ENCODE results near the gene TGFBR2.

Gene TGFBR2

GRCh38 chr3:30676424-30677346 lies 70.3 kb downstream of the TGFBR2 start:
- DNase-seq = no peak

DNA sequence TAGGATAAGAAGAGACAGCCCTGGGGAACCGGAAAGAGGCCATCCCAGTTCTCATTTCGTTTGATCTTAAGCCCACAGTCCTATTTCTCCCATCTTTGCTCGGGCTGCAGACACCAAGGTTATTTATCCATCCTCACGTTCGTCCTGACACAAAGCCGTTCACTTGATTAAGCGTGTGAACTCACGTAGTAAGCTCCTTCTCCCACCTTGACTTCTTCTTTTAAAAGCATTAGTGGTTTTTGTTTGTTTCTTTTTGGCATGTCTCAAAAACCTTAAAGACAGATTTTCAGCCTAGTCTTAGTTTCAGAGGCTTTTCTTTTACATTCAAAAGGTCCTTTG lies 70.9 kb downstream of the TGFBR2 start:
- no peak for DNase-seq

- DNase-seq = no peak
Measured at GRCh38 chr3:30679045-30679444, 72.6 kb downstream of the TGFBR2 start.

DNA sequence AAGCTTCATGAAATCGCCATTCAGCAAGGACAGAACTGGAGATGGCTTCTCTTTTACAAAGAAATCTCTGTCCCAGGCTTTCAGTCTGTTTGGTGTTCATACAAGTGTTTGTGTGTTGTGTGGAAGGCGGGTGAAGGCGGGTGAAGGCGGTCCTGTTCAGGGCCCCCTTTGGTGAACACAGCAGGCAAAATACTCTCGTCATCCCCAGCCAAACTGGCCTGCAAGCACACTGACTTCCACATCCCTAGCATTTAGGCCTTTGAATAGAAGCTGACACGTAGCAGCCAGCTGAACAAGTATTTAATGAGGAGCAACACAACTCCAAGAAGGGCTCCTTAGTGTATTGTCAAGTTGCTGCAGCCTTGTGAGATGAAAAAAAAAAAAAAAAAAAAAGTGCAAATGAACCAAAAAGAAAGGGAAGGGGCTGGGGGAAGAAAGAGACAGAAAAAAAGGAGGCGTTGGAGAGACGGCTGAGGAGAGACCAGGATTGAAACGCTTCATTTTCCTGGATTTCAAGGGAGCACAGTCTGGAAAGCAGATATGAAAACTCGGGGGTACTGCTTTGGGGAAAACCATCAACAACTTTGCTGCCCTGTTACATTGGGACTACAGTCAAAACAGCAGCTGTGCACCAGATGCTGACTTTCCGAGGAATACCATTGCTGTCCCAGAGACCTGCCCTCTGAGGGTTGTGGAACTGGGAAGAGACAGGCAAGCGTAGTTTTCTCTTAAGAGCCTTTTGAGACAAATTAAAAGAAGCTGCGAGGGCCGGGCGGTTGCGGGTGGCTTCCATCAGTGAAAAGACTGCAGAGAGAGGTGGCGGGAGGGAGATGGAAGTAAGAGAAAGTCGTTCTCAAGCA lies 74.6 kb downstream of the TGFBR2 start:
- DNase-seq = no peak

DNA sequence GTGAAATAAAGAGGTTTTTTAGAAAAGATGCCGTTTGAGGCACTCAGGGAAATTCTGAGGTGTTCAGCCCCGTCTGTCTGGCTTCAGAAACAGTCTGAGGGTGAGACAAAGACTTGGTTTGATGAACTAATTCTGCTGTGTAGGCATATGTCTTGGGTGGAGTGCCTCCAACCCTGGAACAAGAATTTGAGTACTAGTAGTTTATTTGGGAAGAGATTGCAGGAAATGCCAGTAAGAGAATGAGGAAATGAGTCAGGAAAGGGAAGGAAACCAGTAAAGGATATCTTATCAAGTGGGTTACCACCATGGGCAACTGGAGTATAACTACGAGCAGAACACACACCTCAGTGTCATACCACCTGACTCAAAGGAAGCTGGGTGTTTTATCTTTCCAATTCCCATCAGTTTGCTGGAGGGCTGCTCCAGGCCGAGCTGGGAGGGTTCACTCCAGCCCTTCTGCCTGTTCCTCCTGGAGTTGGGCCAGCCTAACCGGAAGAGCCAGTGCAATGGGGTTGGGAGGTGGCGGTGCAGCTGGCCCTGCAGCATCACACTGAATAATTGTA lies 75.3 kb downstream of the TGFBR2 start:
- no peak for DNase-seq

DNA sequence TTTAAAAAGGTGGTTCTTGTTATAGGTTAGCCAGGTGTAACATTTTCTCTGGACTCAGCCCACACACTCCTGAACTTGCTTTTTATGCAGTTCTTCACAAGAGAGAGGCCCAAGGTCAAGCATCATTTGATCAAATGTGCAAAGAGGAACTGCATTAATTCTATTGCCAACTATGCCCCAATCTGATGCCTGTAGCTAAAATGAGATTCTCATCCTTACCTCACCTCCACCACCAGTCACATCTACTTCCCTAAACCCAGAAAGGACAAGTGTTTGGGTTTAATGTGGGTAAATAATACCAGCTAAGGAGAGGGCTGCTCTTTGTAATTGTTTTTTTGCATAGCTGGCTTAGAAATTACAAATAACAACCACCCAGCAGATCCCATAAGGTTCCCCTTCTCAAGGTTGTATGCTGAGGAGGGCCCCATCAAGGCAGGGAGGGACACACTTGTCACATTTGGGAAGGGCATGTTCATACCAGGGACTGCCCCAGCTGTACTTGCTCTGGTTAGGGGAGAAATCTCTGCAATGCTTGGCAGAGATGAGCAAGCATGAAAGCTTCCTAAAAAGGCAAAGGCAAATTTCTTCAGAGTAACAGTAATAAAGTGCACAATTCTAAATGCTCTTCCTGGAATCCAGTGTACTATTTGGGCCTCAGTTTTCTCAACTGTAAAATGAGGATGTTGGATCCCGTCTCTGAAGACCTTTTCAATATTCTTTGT lies 76.2 kb downstream of the TGFBR2 start:
- DNase-seq = no peak

DNA sequence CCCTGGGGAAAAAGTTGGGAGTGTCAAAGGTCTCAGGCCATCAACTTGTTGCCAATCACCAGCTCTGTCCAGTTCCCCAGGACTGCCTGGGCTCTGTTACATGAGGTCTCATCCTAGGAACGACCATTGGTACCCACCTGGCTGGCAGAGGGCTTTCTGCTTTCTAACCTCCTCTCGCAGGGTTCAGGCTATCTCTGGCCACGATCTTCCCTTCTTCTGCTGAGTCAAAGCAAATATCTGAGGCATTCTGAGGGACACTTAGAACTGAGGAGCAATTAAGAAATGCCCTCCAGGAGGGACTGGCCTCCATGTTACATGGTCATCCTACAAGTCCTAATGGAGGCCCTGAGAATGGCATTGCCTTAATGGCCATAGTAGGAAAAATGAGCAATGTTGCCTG lies 77.4 kb downstream of the TGFBR2 start:
- no peak for DNase-seq

DNA sequence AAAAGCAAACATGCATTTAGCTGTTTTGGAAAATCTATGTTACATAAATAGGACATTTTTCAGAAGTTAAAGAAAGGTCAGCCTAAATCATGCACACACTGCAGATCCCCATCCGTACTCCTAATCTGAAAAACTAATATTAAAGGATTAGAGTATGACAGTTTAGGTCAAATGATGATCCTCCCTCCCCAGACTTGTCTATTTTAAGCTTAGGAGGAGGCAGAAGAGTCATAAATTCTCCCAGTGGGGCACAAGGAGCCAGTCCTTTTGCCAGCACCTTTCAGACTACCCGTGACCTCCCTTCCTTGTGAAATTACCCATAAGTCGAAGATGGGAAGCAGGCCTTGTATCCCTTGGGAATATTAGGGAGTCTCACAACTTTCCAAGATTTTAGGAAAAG lies 78.0 kb downstream of the TGFBR2 start:
- DNase-seq = no peak

- DNase-seq = no peak
Measured at GRCh38 chr3:30685267-30685667, 78.9 kb downstream of the TGFBR2 start.

DNA sequence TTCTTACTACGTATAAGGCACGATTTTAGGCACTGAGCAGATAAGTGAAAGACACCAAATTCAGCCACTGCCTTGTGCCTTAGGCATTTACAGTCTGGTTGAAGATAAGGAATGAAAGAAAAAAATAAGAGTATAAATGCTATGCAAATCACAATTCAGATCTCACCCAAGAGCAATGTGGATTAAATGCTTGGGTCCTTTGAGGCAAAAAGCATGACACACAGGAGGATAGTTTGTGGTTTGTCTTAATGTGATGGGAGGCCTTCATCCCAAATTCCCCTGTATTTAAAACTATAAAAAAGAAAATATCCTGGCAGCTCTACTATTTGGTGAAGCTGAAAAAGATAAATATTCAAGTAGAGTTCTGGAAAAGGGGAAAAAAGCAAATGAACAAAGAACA lies 79.8 kb downstream of the TGFBR2 start:
- DNase-seq = no peak

DNA sequence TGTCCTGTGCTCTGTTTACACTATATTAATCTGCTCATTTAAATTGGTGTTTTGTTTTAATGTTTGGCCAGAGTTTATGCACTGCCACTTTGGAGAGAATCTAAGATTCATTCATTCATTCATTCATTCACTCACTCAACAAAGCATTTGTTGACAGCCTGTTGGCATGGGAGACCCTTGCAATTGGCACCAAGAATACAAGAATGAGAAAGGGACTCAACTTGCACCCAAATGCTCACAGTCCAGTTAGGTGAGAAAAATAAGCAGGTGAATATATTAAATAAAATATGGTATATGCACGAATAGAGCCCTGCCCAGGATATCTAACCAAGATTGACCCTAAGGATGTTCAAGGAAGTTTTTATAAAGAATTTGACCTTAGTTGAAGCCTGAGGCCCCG lies 80.4 kb downstream of the TGFBR2 start:
- no peak for DNase-seq

DNA sequence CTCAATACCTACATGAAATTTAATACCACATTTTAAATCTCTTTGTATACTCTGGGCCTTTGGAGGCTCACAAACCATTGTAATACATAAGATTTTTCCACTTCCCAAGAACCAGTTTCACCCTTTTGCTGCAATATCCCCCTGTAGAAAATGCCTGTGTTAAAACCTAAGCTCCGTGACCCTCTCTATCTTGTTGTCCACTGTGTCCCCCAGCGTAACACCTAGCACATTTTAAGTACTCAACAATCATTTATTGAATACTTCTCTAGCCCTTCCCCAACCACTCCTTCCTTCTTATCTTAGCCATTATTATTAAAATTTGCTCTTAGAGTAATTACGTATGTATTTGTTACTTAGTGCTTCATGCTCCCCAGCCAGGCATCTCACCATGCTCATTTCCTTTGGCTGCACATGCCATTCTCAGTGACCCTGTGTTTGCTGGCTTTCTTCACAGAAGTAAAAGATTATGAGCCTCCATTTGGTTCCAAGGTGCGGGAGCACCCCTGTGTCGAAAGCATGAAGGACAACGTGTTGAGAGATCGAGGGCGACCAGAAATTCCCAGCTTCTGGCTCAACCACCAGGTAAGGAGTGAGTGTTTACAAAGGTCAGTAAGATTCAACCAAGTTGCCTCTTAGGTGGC lies 81.6 kb downstream of the TGFBR2 start:
- DNase-seq = no peak

DNA sequence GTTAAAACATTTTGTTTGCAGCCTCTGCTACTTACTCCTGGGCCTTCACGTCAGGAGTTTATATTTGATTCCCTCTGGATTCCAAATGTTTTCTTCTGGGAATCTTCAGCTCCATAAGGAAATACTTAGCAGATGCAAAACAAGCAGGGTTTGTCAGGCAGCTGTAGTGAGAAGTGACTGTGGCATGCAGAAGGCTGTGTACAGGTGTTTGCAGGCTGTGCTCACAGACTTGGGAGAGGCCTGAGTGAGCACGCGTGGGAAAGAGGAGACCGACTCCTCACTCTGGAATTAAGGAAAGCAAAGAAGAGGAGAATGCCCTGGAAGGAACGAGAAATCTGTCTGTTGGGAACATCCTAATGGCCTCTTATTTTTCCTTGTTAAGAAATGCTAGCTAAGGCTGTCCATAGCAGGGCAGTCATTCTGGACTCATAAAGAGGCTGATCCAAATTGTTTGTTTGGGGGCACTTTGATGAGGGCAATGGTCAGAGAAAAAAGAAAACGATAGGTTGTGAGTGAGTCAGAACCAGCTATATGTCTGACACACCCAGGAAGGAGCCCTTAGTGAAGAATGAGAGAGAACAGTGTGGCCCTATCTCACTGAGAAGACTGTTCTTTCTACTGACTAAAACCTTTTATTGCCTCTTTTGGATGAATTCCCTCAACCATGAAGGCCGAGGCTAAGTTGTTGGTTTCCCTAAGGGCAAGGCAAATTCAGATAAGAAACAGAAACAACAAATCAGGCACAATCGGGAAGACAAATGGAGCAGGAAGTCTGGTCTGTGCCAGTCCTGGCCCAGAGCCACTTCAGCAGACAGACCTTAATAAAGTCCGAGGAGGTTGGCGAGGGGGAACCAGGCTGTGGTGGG lies 82.6 kb downstream of the TGFBR2 start:
- DNase-seq = no peak

DNA sequence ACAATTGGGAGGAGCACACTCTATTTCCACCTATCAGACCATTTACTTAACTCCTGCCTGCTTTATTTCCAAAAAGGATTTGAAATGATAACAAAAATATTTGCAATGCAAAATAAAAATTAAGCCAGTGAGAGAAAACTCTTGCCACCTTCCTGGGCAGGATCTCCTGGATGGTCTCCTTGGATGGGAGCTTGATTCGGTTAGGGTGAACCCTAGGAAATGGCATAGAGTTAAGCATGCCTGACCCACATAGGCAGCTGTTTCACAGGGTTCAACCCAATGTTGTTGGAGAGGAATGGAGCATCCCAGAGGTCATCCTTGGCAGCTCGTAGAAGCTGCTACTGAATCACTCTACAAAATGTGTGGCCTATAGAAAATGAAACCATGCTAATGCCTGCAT lies 83.8 kb downstream of the TGFBR2 start:
- DNase-seq = no peak

GRCh38 chr3:30691249-30691880 lies 85.0 kb downstream of the TGFBR2 start:
- DNase-seq = no peak

DNA sequence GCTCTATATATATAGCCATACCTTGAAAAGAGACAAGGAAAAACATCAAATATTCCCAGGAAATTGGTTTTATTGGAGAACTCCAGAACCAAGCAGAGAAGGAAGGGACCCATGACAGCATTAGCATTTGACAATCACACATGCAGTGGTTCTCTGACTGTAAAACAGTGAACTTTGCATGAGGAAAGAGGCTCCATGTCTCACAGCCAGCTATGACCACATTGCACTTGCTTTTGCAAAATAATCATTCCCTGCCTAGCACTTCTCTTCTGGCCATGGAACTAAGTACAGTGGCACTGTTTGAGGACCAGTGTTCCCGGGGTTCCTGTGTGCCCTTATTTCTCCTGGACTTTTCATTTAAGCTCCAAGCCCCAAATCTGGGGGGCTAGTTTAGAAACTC lies 85.5 kb downstream of the TGFBR2 start:
- DNase-seq = no peak

GRCh38 chr3:30692498-30693130 lies 86.2 kb downstream of the TGFBR2 start:
- DNase-seq = no peak

GRCh38 chr3:30693470-30694120 lies 87.2 kb downstream of the TGFBR2 start:
- DNase-seq = peak; percentile 34

DNA sequence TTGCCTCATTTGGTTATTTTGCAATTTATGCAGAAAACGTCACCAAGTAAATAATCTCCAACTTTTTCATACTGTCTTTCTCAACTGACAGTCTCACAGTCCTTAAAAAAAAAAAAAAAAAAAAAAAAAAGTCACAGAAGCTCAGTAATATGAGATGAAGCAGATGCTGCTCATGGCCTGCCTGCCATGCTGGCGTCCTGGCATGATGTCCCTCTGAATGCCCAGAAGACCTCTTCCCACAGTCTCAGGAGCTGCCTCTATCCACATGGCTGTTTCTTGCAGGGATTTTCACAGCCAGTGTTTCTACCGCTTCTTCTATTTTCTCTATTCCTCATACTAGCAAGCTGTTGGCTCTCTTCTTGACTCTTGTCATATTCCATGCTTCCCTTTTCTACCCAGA lies 87.7 kb downstream of the TGFBR2 start:
- DNase-seq = no peak

DNA sequence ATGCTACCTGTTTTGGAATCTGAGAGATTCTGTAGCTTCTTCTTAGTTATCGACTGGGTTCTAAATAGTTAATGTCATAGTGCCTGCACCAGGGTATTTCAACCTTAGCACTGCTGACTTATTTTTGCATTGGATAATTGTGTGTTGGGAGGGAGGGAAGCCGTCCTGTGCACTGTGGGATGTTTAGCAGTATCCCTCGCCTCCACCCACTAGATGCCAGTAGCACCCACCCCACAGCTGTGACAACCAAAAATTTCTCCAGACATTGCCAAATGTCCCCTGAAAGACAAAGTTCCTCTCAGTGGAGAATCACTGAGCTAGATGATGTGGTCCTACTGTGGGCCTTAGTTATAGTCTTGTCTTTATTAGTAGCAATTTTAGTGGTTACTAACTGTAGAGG lies 88.3 kb downstream of the TGFBR2 start:
- DNase-seq = no peak
